HUES48 (cell line): Measurements from ENCODE around the gene PSAPL1.
A peak's percentile ranks its signal among the peaks of the same experiment; 100 is the strongest.

Experiments used
- H3K27ac ChIP-seq: one replicate; pipeline ENCODE4 v1.7.0; 2013; ENCODE audit warnings: low read depth, low read length, inconsistent platforms
- H3K27me3 ChIP-seq: 2 replicates; pipeline ENCODE4 v1.6.1; 2013; ENCODE audit warnings: mild to moderate bottlenecking, low read length; ENCODE audit not compliant: control insufficient read depth, insufficient read depth
- H3K36me3 ChIP-seq: 2 replicates; pipeline ENCODE4 v1.6.1; 2013; ENCODE audit warnings: low read length; ENCODE audit not compliant: control insufficient read depth, insufficient read depth
- H3K4me1 ChIP-seq: 2 replicates; pipeline ENCODE4 v1.6.1; 2013; ENCODE audit warnings: mild to moderate bottlenecking, low read length; ENCODE audit not compliant: control insufficient read depth, insufficient read depth
- H3K4me3 ChIP-seq: 2 replicates; pipeline ENCODE4 v1.5.1; 2013; ENCODE audit warnings: mild to moderate bottlenecking, low read depth, low read length
- H3K9ac ChIP-seq: 2 replicates; pipeline ENCODE4 v1.6.1; 2013; ENCODE audit warnings: mild to moderate bottlenecking, low read depth, low read length, moderate library complexity
- H3K9me3 ChIP-seq: 2 replicates; pipeline ENCODE4 v1.6.1; 2013; ENCODE audit warnings: low read length; ENCODE audit not compliant: control insufficient read depth, insufficient read depth

Gene PSAPL1

DNA sequence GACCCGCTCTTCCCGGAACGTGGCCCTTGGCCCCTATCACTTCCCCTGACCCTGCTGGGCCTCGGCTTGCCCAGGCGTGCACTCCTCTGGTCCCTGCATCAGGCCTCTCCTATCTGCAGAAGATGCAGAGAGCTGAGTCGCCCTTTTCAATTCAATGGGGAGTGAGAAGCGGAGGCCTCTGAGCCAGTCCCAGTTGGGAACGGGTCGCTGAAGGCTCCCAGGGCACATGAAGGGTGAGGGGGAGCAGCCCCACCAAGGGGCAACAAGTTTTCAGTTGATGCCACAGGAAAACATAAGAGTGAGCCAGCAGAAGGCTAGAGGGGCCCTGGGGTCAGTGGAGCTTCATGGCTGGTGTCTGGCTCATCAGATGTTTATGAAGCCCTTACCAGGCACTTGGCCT lies 17.1 kb downstream of the PSAPL1 start:
- Histone ChIP-seq H3K27ac (no peak overlapping the region), H3K27me3 (peaks cover 48% of the 10 kb centered on the region), H3K36me3 (no peaks in the 10 kb centered on the region), H3K4me3 (no peak overlapping the region), H3K9me3 (peaks cover 3% of the 10 kb centered on the region; the same call in 1 of the 2 replicates), H3K4me1 (peaks cover 20% of the 10 kb centered on the region), H3K9ac (no peak overlapping the region)

DNA sequence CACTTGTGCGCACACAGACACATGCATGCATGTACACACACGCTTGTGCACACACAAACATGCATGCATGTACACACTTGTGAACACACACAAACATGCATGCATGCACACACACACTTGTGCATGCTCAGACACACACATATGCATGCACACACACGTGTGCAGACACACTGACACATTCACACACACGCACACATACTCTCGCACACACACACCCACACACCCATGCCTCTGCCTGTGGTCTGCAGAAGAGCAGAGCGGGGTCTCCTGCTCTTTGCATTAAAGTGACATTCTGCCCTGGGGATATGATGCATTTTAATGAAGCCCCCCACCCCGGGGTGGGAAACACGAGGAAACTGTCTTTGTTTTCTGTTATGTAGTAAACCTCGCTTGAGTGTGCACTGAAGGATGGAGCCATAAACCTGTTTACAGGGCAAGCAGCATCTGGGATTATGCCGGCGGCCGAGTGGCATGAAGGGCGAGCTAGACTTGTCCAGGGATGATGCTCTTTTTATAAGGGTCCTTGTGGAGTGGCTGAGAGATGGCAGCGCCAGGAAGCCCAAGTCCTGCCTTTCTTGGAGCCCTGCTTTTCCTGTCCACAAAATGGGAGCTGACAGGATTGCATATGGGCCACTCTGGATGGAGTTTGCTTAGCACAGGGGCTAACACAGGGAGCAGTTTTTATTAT lies 17.8 kb downstream of the PSAPL1 start:
- peaks cover 56% of the 10 kb centered on the region for H3K27me3 ChIP-seq
- H3K4me3 ChIP-seq = no peak overlapping the region
- peaks cover 20% of the 10 kb centered on the region for H3K4me1 ChIP-seq
- H3K36me3 ChIP-seq = no peaks in the 10 kb centered on the region
- no peak overlapping the region for H3K27ac ChIP-seq
- H3K9ac ChIP-seq = no peak overlapping the region
- peaks cover 3% of the 10 kb centered on the region; the same call in 1 of the 2 replicates for H3K9me3 ChIP-seq

DNA sequence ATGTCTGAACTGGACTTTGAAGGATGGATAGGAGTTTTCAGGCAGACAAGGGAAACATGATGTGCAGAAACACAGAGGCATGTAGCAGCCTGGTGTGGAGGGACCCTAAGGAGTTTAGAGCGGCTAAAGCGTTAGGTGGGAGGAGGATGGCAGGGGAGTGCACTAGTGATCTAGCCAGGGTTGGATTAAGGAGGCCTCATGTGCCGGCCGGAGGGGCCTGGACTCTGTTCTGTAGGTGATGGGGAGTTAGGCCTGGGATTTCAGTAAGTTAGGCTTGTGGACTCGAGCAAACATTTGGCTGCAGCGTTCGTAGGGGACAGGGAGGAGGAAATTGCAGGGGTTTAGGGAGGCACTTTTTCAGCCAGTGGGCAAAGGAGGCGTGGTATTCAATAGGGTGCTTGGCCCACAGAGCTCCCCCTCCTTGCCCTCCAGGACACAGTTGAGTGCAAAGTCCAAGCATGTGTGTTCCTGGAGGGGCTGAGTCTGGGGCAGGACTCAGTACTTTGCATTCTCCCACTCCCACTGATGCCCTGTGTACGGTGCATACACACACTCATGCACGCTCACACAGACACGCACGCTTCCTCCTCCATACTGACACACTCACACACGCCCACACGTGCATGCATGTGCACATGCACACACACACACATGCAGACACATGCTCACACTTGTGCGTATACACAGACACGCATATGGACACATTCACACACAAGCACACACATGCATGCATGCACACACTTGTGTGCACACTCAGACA lies 18.6 kb downstream of the PSAPL1 start:
- Histone ChIP-seq H3K4me3 (no peak overlapping the region), H3K9me3 (peaks cover 3% of the 10 kb centered on the region; the same call in 1 of the 2 replicates), H3K27ac (no peak overlapping the region), H3K36me3 (no peaks in the 10 kb centered on the region), H3K27me3 (peaks cover 62% of the 10 kb centered on the region), H3K9ac (no peak overlapping the region), H3K4me1 (peaks cover 20% of the 10 kb centered on the region)

DNA sequence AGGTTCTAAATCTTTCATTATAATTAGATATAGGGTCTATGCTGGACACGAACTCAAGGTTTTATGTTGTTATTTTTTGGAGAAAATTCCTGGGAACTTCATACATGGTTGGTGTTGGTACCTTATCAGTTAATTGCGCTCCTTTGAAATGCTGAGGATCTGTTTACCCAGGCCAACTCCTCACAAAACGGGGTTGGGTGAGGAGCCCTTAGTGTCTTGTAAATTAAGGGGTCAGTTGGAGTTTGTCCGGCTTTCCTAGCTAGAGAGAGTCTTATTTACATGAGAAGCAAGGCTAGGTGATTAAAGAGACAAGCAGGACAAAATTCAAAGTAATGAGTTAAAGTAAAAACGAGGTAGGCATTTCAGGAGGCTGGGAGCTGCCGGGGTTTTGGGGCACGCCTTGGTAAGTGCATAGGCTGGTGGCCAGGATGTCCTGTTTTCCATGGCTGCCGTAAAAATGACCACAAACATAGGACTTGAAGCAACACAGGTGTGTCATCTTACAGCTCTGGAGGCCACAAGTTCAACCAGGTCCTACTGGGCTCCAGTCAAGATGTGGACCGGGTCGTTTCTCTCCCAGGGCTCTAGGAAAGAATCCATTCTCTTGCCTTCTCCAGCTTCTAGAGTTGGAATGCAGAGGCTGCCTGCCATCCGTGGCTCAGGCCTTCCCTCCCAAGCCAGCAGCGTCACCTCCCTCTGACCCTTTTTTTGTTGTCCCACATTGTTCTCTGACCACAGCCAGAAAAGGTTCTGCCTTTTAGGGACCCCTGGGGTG lies 19.8 kb downstream of the PSAPL1 start:
- Histone ChIP-seq H3K36me3 (no peaks in the 10 kb centered on the region), H3K4me1 (peaks cover 20% of the 10 kb centered on the region)

DNA sequence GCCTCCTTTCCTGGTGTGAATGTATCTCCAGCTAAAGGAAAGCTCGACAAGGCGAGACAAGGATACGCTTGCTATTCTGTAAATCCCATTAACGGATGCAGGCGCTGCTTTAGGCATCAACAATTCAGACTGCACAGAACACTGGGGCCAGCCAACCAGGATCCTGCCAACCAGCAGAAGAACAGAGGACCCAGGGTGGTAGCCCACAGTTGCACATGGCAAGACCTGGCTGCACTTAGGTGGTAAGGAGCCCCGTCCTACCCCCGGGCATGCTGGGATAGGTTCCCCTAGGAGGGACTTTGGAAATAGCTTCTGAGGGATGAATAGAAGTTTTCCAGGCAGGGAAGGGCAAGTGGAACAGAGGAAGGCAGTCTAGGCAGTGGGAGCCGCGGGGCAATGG lies 20.7 kb downstream of the PSAPL1 start:
- no peak overlapping the region for H3K4me3 ChIP-seq
- no peak overlapping the region for H3K27ac ChIP-seq
- no peak overlapping the region for H3K9ac ChIP-seq
- H3K36me3 ChIP-seq = no peaks in the 10 kb centered on the region
- peaks cover 3% of the 10 kb centered on the region; the same call in 1 of the 2 replicates for H3K9me3 ChIP-seq
- H3K4me1 ChIP-seq = peaks cover 20% of the 10 kb centered on the region
- H3K27me3 ChIP-seq = peaks cover 71% of the 10 kb centered on the region

More for the DNA sequence above, 19.8 kb downstream of the PSAPL1 start:
- Histone ChIP-seq H3K9me3 (peaks cover 3% of the 10 kb centered on the region; the same call in 1 of the 2 replicates), H3K4me3 (peak overlapping the region; percentile 8; the same call in 1 of the 2 replicates), H3K9ac (no peak overlapping the region), H3K27me3 (peaks cover 69% of the 10 kb centered on the region), H3K27ac (peak overlapping the region; percentile 72)

DNA sequence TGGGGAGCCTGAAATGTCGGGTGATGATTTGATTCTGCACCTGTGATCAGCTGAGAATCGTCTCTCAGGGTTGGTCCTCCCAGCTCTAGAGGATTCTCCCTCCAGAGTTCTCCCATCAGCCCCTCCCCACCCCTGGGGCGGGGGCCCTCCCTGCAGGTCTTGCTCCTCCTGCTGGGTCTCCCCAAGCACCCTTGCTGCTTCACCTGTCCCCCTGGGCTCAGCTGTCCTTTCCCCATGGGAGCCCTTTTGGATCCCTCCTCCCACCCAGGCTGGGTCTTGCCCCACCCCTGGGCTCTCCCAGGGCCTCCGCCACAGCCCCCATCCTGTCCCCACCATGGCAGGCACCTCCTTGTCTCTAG lies 22.2 kb downstream of the PSAPL1 start:
- H3K27me3 ChIP-seq = peaks cover 69% of the 10 kb centered on the region
- no peak overlapping the region for H3K9ac ChIP-seq
- H3K4me3 ChIP-seq = no peak overlapping the region
- H3K36me3 ChIP-seq = no peaks in the 10 kb centered on the region
- peaks cover 20% of the 10 kb centered on the region for H3K4me1 ChIP-seq
- H3K27ac ChIP-seq = no peak overlapping the region
- H3K9me3 ChIP-seq = no peaks in the 10 kb centered on the region

DNA sequence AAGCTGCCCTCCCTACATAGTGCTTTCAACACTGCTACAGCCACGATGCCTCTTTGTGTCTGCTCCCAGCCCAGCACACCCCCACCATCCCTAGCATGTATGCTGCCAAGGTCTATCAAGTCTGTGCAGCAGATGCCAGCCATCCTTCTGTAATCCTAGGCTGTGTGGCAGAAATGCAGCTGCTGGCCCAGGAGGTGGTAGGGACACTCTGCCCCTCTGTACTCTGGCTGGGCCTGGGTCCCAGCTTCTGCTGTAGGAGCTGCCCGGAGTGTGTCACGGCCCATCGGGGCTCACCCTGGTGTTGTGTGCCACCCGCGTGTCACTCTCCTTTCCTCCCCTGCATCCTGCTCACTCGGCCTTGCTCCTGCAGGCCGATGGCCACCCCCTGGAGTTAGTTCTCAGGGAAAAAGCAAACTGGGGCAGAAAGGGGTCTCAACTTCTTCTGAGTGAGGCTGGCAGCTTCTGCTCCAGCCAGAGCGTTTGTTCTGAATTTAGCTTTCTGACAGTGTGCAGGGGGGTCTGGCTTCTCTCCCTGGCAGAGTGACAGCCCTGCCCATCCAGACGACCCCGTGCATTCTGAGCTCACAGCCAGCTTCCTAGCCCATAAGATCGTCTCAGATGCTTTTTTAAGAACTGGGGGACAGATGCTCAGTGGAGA lies 22.7 kb downstream of the PSAPL1 start:
- peaks cover 64% of the 10 kb centered on the region for H3K27me3 ChIP-seq
- H3K4me3 ChIP-seq = no peak overlapping the region
- no peak overlapping the region for H3K27ac ChIP-seq
- H3K4me1 ChIP-seq = peaks cover 20% of the 10 kb centered on the region
- no peaks in the 10 kb centered on the region for H3K9me3 ChIP-seq
- no peaks in the 10 kb centered on the region for H3K36me3 ChIP-seq
- H3K9ac ChIP-seq = no peak overlapping the region

DNA sequence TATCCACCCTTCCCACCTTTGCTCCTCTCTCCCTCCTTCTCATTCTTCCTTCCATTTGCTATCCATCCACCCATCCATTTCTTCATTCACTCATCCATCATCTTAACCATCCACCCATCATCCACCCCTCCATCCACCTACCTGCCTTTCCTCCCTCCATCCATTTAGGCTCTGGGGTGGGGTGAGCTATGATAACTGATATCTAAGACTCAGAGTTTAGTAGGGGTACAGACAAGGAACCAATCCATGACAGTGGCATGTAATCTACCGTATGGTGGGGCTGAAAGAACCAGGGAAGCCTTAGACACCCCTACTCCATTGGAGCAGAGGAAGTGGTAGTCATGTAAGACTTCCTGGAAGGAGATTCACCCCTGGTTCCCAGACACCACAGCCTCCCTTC lies 23.2 kb downstream of the PSAPL1 start:
- Histone ChIP-seq H3K27me3 (peaks cover 58% of the 10 kb centered on the region), H3K9ac (no peak overlapping the region), H3K36me3 (no peaks in the 10 kb centered on the region), H3K9me3 (no peaks in the 10 kb centered on the region), H3K4me3 (no peak overlapping the region), H3K4me1 (peaks cover 20% of the 10 kb centered on the region), H3K27ac (no peak overlapping the region)

DNA sequence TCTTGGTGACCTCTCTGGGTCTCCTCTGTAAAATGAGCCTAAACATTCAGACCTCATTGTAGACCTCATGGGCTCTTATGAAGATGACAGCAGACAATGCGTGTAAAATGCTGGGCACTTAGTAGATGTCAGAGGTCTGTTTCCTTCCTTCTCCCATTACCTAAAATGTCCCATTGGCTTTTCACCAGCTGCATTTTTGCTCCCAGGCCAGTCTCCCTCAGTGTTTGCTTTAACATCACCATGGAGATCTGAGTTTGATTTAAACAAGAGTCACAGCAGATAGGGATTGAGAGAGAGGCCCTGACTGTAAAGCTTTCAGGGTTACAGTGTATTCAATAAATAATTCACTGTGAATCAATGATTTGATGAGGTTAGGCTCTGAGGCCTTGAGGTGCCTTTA lies 24.3 kb downstream of the PSAPL1 start:
- Histone ChIP-seq H3K9me3 (no peaks in the 10 kb centered on the region), H3K36me3 (no peaks in the 10 kb centered on the region), H3K9ac (no peak overlapping the region), H3K27me3 (peaks cover 48% of the 10 kb centered on the region), H3K4me1 (peaks cover 15% of the 10 kb centered on the region), H3K27ac (no peak overlapping the region), H3K4me3 (no peak overlapping the region)

DNA sequence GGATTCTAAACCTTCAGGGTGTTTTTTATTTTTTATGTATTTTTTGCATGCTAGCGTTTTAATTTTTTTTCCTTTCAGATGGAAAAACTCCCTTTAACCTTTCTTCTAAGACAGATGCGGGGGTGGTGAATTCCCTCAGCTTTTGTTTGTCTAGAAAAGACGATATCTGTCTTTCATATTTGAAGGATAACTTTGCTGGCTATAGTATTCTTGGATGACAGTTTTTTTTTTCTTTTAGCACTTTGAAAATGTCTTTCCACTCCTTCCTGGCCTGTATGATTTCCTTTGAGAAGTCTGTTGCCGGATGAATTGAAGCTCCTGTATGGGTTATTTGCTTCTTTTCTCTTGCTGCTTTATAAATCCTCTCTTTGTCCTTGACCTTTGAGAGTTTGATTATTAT lies 26.6 kb downstream of the PSAPL1 start:
- H3K4me3 ChIP-seq = no peak overlapping the region
- no peaks in the 10 kb centered on the region for H3K4me1 ChIP-seq
- no peak overlapping the region for H3K27ac ChIP-seq
- H3K36me3 ChIP-seq = no peaks in the 10 kb centered on the region
- H3K9me3 ChIP-seq = no peaks in the 10 kb centered on the region
- no peak overlapping the region for H3K9ac ChIP-seq
- H3K27me3 ChIP-seq = peaks cover 28% of the 10 kb centered on the region
